ENCODE results near the gene UNC5A.

DNA sequence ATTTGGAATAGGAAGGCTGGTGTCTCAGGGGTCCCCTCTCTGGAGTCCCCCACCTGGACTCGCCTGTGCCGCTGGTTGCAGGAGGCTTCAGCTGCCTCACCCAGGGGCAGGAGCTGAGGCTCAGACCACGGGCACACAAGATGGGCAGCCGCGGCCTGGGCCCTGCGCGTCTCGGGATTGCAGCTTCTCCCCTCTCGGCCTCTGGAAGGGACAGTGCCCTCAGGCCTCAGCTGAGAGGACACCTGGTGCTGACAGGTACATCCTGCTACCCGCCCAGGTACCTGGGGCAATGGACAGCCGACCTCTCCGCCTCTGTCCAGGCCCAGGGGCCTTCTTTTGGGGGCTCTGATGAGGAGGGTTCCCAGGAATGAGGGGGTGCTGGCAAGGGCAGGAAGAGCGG, 38.3 kb downstream of the UNC5A start:
- no peak for TF ChIP-seq POLR2A (IDR thresholded peaks at IDR 0.05)
- TF ChIP-seq, protein P1, sequence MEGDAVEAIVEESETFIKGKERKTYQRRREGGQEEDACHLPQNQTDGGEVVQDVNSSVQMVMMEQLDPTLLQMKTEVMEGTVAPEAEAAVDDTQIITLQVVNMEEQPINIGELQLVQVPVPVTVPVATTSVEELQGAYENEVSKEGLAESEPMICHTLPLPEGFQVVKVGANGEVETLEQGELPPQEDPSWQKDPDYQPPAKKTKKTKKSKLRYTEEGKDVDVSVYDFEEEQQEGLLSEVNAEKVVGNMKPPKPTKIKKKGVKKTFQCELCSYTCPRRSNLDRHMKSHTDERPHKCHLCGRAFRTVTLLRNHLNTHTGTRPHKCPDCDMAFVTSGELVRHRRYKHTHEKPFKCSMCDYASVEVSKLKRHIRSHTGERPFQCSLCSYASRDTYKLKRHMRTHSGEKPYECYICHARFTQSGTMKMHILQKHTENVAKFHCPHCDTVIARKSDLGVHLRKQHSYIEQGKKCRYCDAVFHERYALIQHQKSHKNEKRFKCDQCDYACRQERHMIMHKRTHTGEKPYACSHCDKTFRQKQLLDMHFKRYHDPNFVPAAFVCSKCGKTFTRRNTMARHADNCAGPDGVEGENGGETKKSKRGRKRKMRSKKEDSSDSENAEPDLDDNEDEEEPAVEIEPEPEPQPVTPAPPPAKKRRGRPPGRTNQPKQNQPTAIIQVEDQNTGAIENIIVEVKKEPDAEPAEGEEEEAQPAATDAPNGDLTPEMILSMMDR (IDR thresholded peaks at IDR 0.05), result no peak
